ENCODE measurements around the gene DEPDC1. TPM values are rescaled to one million over a fixed set of nuclear protein-coding genes. Genes with fewer than 3 reads are reported as not detected.

The DEPDC1 gene
- total and polyA plus RNA-seq, 4 donors = 0.10 to 0.99 (median 0.25) TPM; not detected in 1

Other genes starting within 250 kb of the DEPDC1 start
- not detected for gene RPE65, start 47.1 kb downstream of the DEPDC1 start, total RNA-seq
- not detected for gene RPE65, start 47.1 kb downstream of the DEPDC1 start, polyA plus RNA-seq